H1 (cell line): ENCODE data around the gene NR2F1. TPM values are rescaled to one million over a fixed set of nuclear protein-coding genes. Genes with fewer than 3 reads are reported as not detected.

Source experiments
- CHD7 ChIP-seq: fragments of 300-600 bp; sonication (generic); IDR thresholded peaks from 2 replicates; pipeline ENCODE4 v1.7.1; 2012; ENCODE audit warnings: low read length, moderate library complexity, mild to moderate bottlenecking, inconsistent platforms; ENCODE audit not compliant: insufficient replicate concordance
- POLR2A ChIP-seq, 2 experiments: IDR thresholded peaks; 1 replicate in 1 of 2; 2 replicates in 1 of 2; pipeline ENCODE4 v1.6.1; 2011; ENCODE audit warnings: low read depth in 2 of 2, low read length in 2 of 2, mild to moderate bottlenecking in 2 of 2; ENCODE audit errors: control extremely low read depth in 1 of 2
- RAD21 ChIP-seq, 2 experiments: IDR thresholded peaks in 1 of 2; conservative IDR thresholded peaks in 1 of 2; 2 replicates each; pipeline ENCODE4 v1.6.1; 2011; ENCODE audit warnings: low read depth in 2 of 2, low read length in 2 of 2, improper control_type of control experiment in 1 of 2, inconsistent platforms in 1 of 2, mild to moderate bottlenecking in 1 of 2, moderate library complexity in 1 of 2
- RFX5 ChIP-seq: IDR thresholded peaks from 2 replicates; pipeline ENCODE4 v1.6.1; 2011; ENCODE audit warnings: low read depth, low read length, improper control_type of control experiment, borderline replicate concordance
- SAP30 ChIP-seq: fragments of 300-600 bp; sonication (generic); IDR thresholded peaks from 2 replicates; pipeline ENCODE4 v1.7.1; 2012; ENCODE audit warnings: low read length, moderate library complexity, mild to moderate bottlenecking, inconsistent platforms; ENCODE audit not compliant: insufficient read depth, insufficient replicate concordance
- SUZ12 ChIP-seq: fragments of 200-600 bp; sonication (generic); IDR thresholded peaks from 2 replicates; pipeline ENCODE4 v1.6.1; 2012; ENCODE audit warnings: mild to moderate bottlenecking, inconsistent platforms, low read length, moderate library complexity, mixed read lengths
- TCF12 ChIP-seq: IDR thresholded peaks from 2 replicates; pipeline ENCODE4 v1.6.1; 2011; ENCODE audit warnings: low read depth, mild to moderate bottlenecking, low read length
- polyA plus RNA-seq, 7 experiments: library from polyadenylated mRNA; depleted of rRNA in 3 of 7; stranded (reverse) in 5 of 7; unstranded in 2 of 7; fragments of >200 nt in 5 of 7; fragments of 200-250 nt in 2 of 7; gene quantifications; 1 replicate in 5 of 7; 2 replicates in 1 of 7; 4 replicates in 1 of 7; pipeline versions ENCODE4 v1.2.1 to v1.2.3, GENCODE V29; 2011 to 2013; ENCODE audit warnings: missing spikeins in 2 of 7, mixed read lengths in 2 of 7
- total RNA-seq: library from RNA; stranded (reverse); fragmentation: NEBNext Ultra II Directional; extraction: Animal tissue kit (Norgen Biotek cat#: 25700); gene quantifications from 2 replicates; pipeline ENCODE4 v1.2.1, GENCODE V29; 2021
- TF ChIP-seq, protein P1 (sequence below): IDR thresholded peaks from 2 replicates; pipeline ENCODE4 v1.6.1; 2011; ENCODE audit warnings: low read depth, mild to moderate bottlenecking, low read length; ENCODE audit not compliant: insufficient read depth

Gene NR2F1
- total and polyA plus RNA-seq, 2 of the 8 experiments (the other 6 are each of a cell fraction or from before 2014, with no cell fraction given): not detected

GRCh38 chr5:93607367-93608258, 24.6 kb downstream of the NR2F1 start (continued):
- TF ChIP-seq CHD7 (peak; percentile 61), RFX5 (no peak), SAP30 (no peak), RAD21 (IDR thresholded peaks at IDR 0.05 in 1 of 2, conservative IDR thresholded peaks at IDR 0.05 in 1 of 2; ENCODE audit: low read depth in 2 of 2, low read length in 2 of 2) (peak; percentile 70 to 81), POLR2A (IDR thresholded peaks at IDR 0.05; ENCODE audit: control extremely low read depth in 1 of 2, low read depth in 2 of 2, low read length in 2 of 2) (no peak), TCF12 (peak; percentile 88), SUZ12 (peak; percentile 89)
- TF ChIP-seq, protein P1, sequence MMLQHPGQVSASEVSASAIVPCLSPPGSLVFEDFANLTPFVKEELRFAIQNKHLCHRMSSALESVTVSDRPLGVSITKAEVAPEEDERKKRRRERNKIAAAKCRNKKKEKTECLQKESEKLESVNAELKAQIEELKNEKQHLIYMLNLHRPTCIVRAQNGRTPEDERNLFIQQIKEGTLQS: no peak
